HEK293 (cell line): ENCODE results near the gene SRSF2.
A peak's percentile ranks its signal among the peaks of the same experiment; 100 is the strongest.

Experiments
- CTCF ChIA-PET: fragments of 350-600 bp; formaldehyde crosslinking; extraction: SDS; loops from one replicate; lab custom pipeline; 2021; ENCODE audit warnings: antibody characterized with exemption; lab: Yijun Ruan, JAX
- POLR2A ChIA-PET: fragments of 300-600 bp; formaldehyde crosslinking; extraction: SDS; loops from one replicate; lab custom pipeline; 2020; ENCODE audit warnings: antibody characterized with exemption, inconsistent platforms; lab: Yijun Ruan, JAX
- H3K27ac ChIP-seq: fragments of 200-500 bp; sonication (Bioruptor generic); 2 replicates; pipeline ENCODE4 v1.5.1; 2014; ENCODE audit warnings: low read depth, low read length, control low read depth, inconsistent platforms; ENCODE audit errors: extremely low read depth
- H3K36me3 ChIP-seq, 2 experiments: fragments of 200-500 bp in 1 of 2; sonication (Bioruptor generic) in 1 of 2; 1 replicate in 1 of 2; 2 replicates in 1 of 2; pipeline ENCODE4 v1.5.1; 2014 to 2017; ENCODE audit warnings: inconsistent platforms in 2 of 2, low read length in 2 of 2; ENCODE audit not compliant: control insufficient read depth in 2 of 2, insufficient read depth in 1 of 2
- H3K4me1 ChIP-seq: fragments of 200-500 bp; sonication (Bioruptor generic); 2 replicates; pipeline ENCODE4 v1.5.1; 2014; ENCODE audit warnings: mild to moderate bottlenecking, low read length, inconsistent platforms; ENCODE audit not compliant: control insufficient read depth, insufficient read depth
- H3K4me3 ChIP-seq: 2 replicates; pipeline ENCODE4 v1.5.1; 2011; ENCODE audit warnings: low read depth, mild to moderate bottlenecking, control low read depth, low read length, moderate library complexity
- H3K9me3 ChIP-seq: fragments of 200-500 bp; sonication (Bioruptor generic); 2 replicates; pipeline ENCODE4 v1.5.1; 2014; ENCODE audit warnings: low read depth, low read length, inconsistent platforms; ENCODE audit not compliant: control insufficient read depth, insufficient read depth
- FEZF1 ChIP-seq: fragments of 450-650 bp; formaldehyde crosslinking; IDR thresholded peaks from 2 replicates; pipeline ENCODE4 v1.5.1; 2016; ENCODE audit warnings: missing biosample characterization, missing genetic modification characterization
- GLI2 ChIP-seq: fragments of 450-650 bp; formaldehyde crosslinking; IDR thresholded peaks from 2 replicates; pipeline ENCODE4; 2017; ENCODE audit warnings: missing biosample characterization, missing genetic modification characterization, low read depth, borderline replicate concordance
- INSM2 ChIP-seq: fragments of 450-650 bp; formaldehyde crosslinking; IDR thresholded peaks from 2 replicates; pipeline ENCODE4 v1.5.1; 2016; ENCODE audit warnings: missing biosample characterization, missing genetic modification characterization
- MZF1 ChIP-seq: fragments of 450-650 bp; formaldehyde crosslinking; IDR thresholded peaks from 2 replicates; pipeline ENCODE4 v1.5.1; 2017; ENCODE audit warnings: missing biosample characterization, missing genetic modification characterization, borderline replicate concordance
- ZBTB20 ChIP-seq: fragments of 450-650 bp; formaldehyde crosslinking; IDR thresholded peaks from 2 replicates; pipeline ENCODE4 v1.5.1; 2016; ENCODE audit warnings: missing biosample characterization, missing genetic modification characterization
- ZBTB44 ChIP-seq: fragments of 450-650 bp; IDR thresholded peaks from 2 replicates; pipeline ENCODE4 v1.5.1; 2018; ENCODE audit warnings: missing biosample characterization, mild to moderate bottlenecking, missing genetic modification characterization
- ZBTB6 ChIP-seq: fragments of 450-650 bp; formaldehyde crosslinking; IDR thresholded peaks from 2 replicates; pipeline ENCODE4 v1.5.1; 2017; ENCODE audit warnings: missing biosample characterization, missing genetic modification characterization
- ZIC2 ChIP-seq: fragments of 450-650 bp; formaldehyde crosslinking; IDR thresholded peaks from 2 replicates; pipeline ENCODE4 v1.5.1; 2016; ENCODE audit warnings: missing biosample characterization, missing genetic modification characterization
- ZNF114 ChIP-seq: fragments of 450-650 bp; formaldehyde crosslinking; IDR thresholded peaks from 2 replicates; pipeline ENCODE4 v1.5.0; 2017; ENCODE audit warnings: missing biosample characterization, missing genetic modification characterization
- ZNF121 ChIP-seq: fragments of 450-650 bp; formaldehyde crosslinking; IDR thresholded peaks from 2 replicates; pipeline ENCODE4 v1.5.1; 2016; ENCODE audit warnings: missing biosample characterization, missing genetic modification characterization
- ZNF146 ChIP-seq: fragments of 450-650 bp; formaldehyde crosslinking; IDR thresholded peaks from 2 replicates; pipeline ENCODE4 v1.5.1; 2016; ENCODE audit warnings: missing biosample characterization, missing genetic modification characterization
- ZNF148 ChIP-seq: fragments of 450-650 bp; formaldehyde crosslinking; IDR thresholded peaks from 2 replicates; pipeline ENCODE4 v1.5.0; 2017; ENCODE audit warnings: missing biosample characterization, missing genetic modification characterization, borderline replicate concordance
- ZNF18 ChIP-seq: fragments of 450-650 bp; formaldehyde crosslinking; IDR thresholded peaks from 2 replicates; pipeline ENCODE4 v1.5.1; 2016; ENCODE audit warnings: missing biosample characterization, missing genetic modification characterization
- ZNF274 ChIP-seq, 2 experiments: fragments of 200-500 bp in 1 of 2; fragments of 450-650 bp in 1 of 2; sonication (Bioruptor generic) in 1 of 2; formaldehyde crosslinking in 1 of 2; IDR thresholded peaks; 2 replicates each; pipeline versions ENCODE4 v1.5.1 to v1.6.1; 2014 to 2016; ENCODE audit warnings: borderline replicate concordance in 1 of 2, inconsistent platforms in 1 of 2, low read length in 1 of 2, missing biosample characterization in 1 of 2, missing genetic modification characterization in 1 of 2
- ZNF510 ChIP-seq: fragments of 450-650 bp; formaldehyde crosslinking; IDR thresholded peaks from 2 replicates; pipeline ENCODE4 v1.5.1; 2018; ENCODE audit warnings: mild to moderate bottlenecking, missing genetic modification characterization, missing biosample characterization; ENCODE audit not compliant: insufficient replicate concordance
- ZNF558 ChIP-seq: fragments of 450-650 bp; formaldehyde crosslinking; IDR thresholded peaks from 2 replicates; pipeline ENCODE4 v1.5.1; 2016; ENCODE audit warnings: missing biosample characterization, missing genetic modification characterization
- ZNF692 ChIP-seq: fragments of 450-650 bp; formaldehyde crosslinking; IDR thresholded peaks from 2 replicates; pipeline ENCODE4 v1.5.1; 2016; ENCODE audit warnings: missing biosample characterization, missing genetic modification characterization
- ZNF707 ChIP-seq: fragments of 450-650 bp; formaldehyde crosslinking; IDR thresholded peaks from 2 replicates; pipeline ENCODE4 v1.5.1; 2016; ENCODE audit warnings: missing biosample characterization, missing genetic modification characterization

The SRSF2 gene

GRCh38 chr17:76716839-76717215 lies 20.3 kb downstream of the SRSF2 start:
- Histone ChIP-seq H3K36me3 (peaks cover 48 to 86% of the 10 kb centered on the region in 2 experiments), H3K4me1 (peaks cover 27% of the 10 kb centered on the region), H3K27ac (peak overlapping the region; percentile 70), H3K9me3 (no peaks in the 10 kb centered on the region), H3K4me3 (no peak overlapping the region)
- ChIA-PET CTCF (interaction anchor here (0.5 to 9.8 kb wide), 14 partner anchors 9 to 531 kb away, joined by 3 to 175 read pairs (median 6); partner anchors contain the start of genes JMJD6 and METTL23), POLR2A (interaction anchor here (0.6 to 3.1 kb wide), 17 partner anchors 8 to 1720 kb away, joined by 3 to 22 read pairs (median 4); partner anchors contain the start of genes JMJD6, METTL23 and MFSD11)
- TF ChIP-seq GLI2 (tag by site-specific recombination) = 0 out of 2 replicates have a peak, but pooled peaks have one; percentile 4
- 0 out of 2 replicates have a peak, but pooled peaks have one; percentile 1 for TF ChIP-seq MZF1 (tag by site-specific recombination)
- TF ChIP-seq ZNF146 (tag by site-specific recombination) = no peak
- TF ChIP-seq ZNF148 = no peak
- TF ChIP-seq INSM2 (tag by site-specific recombination) = 0 out of 2 replicates have a peak, but pooled peaks have one; percentile 1
- no peak for TF ChIP-seq ZNF558 (tag by site-specific recombination)
- no peak for TF ChIP-seq ZNF510 (tag by site-specific recombination)
- TF ChIP-seq ZBTB6 (tag by site-specific recombination) = no peak
- peak; percentile 72 for TF ChIP-seq ZBTB20
- no peak for TF ChIP-seq ZNF692 (tag by site-specific recombination)
- TF ChIP-seq ZBTB44 (tag by site-specific recombination) = 0 out of 2 replicates have a peak, but pooled peaks have one; percentile 34
- peak; percentile 40; the same call in 1 of the 2 replicates for TF ChIP-seq ZIC2 (tag by site-specific recombination)
- no peak for TF ChIP-seq ZNF114 (tag by site-specific recombination)
- TF ChIP-seq FEZF1 (tag by site-specific recombination) = peak; percentile 99
- no peak for TF ChIP-seq ZNF707 (tag by site-specific recombination)
- no peak for TF ChIP-seq ZNF274 (IDR thresholded peaks at IDR 0.05; ENCODE audit: low read length)
- no peak for TF ChIP-seq ZNF274 (tag by site-specific recombination; IDR thresholded peaks at IDR 0.05; ENCODE audit: borderline replicate concordance)
- TF ChIP-seq ZNF18 (tag by site-specific recombination) = no peak
- no peak for TF ChIP-seq ZNF121 (tag by site-specific recombination)
- TF ChIP-seq, all 188 proteins: peak for 7
